Measurements from ENCODE around the gene PACS2.
A peak's percentile ranks its signal among the peaks of the same experiment; 100 is the strongest.
"Not testable (repeated sequence)": the region's sequence is repeated elsewhere in the genome, so short reads cannot be mapped to it uniquely, and the experiment has no call there.

Gene PACS2

DNA sequence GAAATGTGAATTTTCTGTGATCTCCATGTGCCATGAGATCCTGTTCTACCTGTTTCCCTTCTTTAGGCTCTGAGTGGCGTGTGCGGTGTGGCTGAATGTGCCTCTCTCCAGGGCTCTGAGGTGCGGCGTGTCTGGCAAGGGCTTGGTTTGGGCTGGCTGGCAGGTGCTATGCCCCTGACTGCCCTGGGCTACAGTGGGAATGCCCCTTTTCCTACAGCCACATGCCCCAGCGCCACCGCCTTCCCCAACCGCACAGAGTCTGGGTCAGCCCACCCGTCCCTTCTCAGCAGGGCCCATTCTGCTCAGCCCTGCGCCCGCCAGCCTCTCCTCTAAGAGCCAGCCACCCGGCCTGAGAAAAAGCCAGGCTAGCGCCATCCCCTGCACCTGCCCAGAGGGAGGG is 41.5 kb upstream of the PACS2 start:
- no peak for DNase-seq (ENCODE audit: low read depth)
- no peak overlapping the region for H3K4me3 ChIP-seq (ENCODE audit: low read length)
- no peak for TF ChIP-seq CTCF (conservative IDR thresholded peaks at IDR 0.05; ENCODE audit: low read depth, low read length)

GRCh38 chr14:105274637-105275036 is 39.9 kb upstream of the PACS2 start:
- TF ChIP-seq CTCF (conservative IDR thresholded peaks at IDR 0.05; ENCODE audit: low read depth, low read length): no peak
- DNase-seq (ENCODE audit: low read depth): no peak
- no peak overlapping the region for H3K4me3 ChIP-seq (ENCODE audit: low read length)

DNA sequence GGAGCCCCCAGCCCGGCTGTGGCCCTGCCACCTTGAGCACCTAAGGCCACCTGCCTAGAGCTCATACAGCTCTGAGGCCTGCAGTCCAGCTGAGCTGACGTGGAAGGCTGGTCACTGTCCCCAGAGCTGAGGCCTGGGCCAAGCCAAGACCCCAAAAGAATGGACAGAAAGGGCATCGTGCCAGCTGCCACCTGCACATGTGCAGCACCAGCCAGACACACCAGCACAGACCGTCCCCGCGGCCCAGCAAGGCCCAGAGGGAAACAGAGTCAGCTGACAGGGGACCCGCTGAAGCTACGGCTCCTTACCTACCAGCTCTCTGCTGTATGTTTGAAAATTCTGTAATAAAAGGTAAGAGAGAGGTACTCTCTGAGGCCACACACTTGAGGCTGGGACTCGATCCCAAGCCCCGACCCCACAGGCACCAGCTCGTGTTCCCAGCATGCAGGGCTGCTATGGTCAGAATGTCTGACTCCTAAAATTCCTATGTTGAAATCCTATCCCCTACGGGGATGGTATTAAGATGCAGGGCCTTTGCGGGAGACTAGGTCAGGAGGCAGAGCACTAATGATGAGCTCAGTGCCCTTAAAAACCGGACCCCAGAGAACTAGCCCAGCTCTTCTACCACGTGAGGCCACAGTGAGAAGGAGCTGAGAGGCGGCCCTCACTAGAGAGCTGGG is 39.1 kb upstream of the PACS2 start:
- no peak for TF ChIP-seq CTCF (conservative IDR thresholded peaks at IDR 0.05; ENCODE audit: low read depth, low read length)
- DNase-seq (ENCODE audit: low read depth): no peak
- H3K4me3 ChIP-seq (ENCODE audit: low read length): no peak overlapping the region

DNA sequence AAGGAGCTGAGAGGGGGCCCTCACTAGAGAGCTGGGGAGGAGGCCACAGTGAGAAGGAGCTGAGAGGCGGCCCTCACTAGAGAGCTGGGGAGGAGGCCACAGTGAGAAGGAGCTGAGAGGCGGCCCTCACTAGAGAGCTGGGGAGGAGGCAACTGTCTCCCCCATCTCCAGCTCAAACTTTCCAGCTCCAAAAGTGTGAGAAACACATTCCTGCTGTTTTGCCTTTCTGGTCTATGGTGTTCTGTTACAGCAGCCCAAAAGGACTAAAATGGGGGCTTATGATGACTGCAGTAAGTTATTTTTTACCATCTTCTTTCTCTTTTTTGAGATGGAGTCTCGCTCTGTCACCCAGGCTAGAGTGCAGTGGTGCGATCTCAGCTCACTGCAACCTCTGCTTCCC is 37.1 kb upstream of the PACS2 start:
- not testable (repeated sequence) for DNase-seq (ENCODE audit: low read depth); H3K4me3 ChIP-seq (ENCODE audit: low read length)

- no peak overlapping the region for H3K4me3 ChIP-seq (ENCODE audit: low read length)
- DNase-seq (ENCODE audit: low read depth): no peak
These were observed 34.7 kb upstream of the PACS2 start for GRCh38 chr14:105279642-105280361.

DNA sequence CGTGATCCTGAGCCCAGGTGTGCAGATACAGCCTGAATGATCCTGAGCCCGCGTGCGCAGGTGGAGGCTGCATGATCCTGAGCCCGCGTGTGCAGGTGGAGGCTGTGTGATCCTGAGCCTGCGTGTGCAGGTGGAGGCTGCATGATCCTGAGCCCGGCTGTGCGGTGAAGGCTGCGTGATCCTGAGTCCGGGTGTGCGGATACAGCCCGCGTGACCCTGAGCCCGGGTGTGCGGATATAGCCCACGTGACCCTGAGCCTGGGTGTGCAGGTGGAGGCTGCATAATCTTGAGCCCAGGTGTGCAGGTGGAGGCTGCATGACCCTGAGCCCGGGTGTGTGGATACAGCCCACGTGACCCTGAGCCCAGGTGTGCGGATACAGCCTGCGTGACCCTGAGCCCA is 34.0 kb upstream of the PACS2 start:
- no peak for TF ChIP-seq CTCF (conservative IDR thresholded peaks at IDR 0.05; ENCODE audit: low read depth, low read length)
- DNase-seq (ENCODE audit: low read depth): no peak
- H3K4me3 ChIP-seq (ENCODE audit: low read length): no peak overlapping the region

More at GRCh38 chr14:105279642-105280361, 34.7 kb upstream of the PACS2 start:
- TF ChIP-seq CTCF (conservative IDR thresholded peaks at IDR 0.05; ENCODE audit: low read depth, low read length): no peak

- DNase-seq (ENCODE audit: low read depth): peak; percentile 60
- peak; percentile 78 for TF ChIP-seq CTCF (conservative IDR thresholded peaks at IDR 0.05; ENCODE audit: low read depth, low read length)
These were observed 33.0 kb upstream of the PACS2 start for GRCh38 chr14:105281371-105282097.

More at GRCh38 chr14:105281371-105282097, 33.0 kb upstream of the PACS2 start:
- no peak overlapping the region for H3K4me3 ChIP-seq (ENCODE audit: low read length)

All from retinal pigment epithelial cell (primary cell).